ENCODE data around the gene CNTNAP2.

CNTNAP2 gene

DNA sequence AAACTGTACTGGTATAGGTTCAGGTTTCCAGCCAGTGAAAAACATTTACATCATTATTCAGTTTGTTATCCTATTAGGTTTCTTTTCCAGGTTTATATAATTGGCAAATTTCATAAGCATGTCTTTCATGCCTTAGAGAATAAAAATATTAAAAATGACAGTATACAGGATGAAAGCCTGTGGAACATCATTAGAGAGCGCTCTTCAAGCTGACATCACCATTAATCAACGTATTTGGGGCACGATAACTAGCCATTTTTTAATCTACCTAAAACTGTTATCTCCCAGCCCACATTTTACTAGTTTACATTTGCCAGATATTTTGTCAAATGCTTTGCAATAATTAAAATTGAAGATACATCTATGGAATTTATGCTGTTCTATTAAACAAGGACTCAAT is 714.1 kb downstream of the CNTNAP2 start (continued):
- no peak for TF ChIP-seq ZNF184 (tag by site-specific recombination; IDR thresholded peaks at IDR 0.05)
- TF ChIP-seq ZNF341 (tag by site-specific recombination; IDR thresholded peaks at IDR 0.05; ENCODE audit: low read depth): no peak
- TF ChIP-seq, protein P1, sequence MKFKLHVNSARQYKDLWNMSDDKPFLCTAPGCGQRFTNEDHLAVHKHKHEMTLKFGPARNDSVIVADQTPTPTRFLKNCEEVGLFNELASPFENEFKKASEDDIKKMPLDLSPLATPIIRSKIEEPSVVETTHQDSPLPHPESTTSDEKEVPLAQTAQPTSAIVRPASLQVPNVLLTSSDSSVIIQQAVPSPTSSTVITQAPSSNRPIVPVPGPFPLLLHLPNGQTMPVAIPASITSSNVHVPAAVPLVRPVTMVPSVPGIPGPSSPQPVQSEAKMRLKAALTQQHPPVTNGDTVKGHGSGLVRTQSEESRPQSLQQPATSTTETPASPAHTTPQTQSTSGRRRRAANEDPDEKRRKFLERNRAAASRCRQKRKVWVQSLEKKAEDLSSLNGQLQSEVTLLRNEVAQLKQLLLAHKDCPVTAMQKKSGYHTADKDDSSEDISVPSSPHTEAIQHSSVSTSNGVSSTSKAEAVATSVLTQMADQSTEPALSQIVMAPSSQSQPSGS (tag by site-specific recombination; IDR thresholded peaks at IDR 0.05; ENCODE audit: low read depth): no peak
- TF ChIP-seq TRIM28 (IDR thresholded peaks at IDR 0.05; ENCODE audit: borderline replicate concordance, low read length): no peak
- no peak for TF ChIP-seq ZNF544 (tag by site-specific recombination; IDR thresholded peaks at IDR 0.05)
- TF ChIP-seq, protein P2, sequence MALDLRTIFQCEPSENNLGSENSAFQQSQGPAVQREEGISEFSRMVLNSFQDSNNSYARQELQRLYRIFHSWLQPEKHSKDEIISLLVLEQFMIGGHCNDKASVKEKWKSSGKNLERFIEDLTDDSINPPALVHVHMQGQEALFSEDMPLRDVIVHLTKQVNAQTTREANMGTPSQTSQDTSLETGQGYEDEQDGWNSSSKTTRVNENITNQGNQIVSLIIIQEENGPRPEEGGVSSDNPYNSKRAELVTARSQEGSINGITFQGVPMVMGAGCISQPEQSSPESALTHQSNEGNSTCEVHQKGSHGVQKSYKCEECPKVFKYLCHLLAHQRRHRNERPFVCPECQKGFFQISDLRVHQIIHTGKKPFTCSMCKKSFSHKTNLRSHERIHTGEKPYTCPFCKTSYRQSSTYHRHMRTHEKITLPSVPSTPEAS (tag by site-specific recombination; IDR thresholded peaks at IDR 0.05): no peak
- TF ChIP-seq ZNF423 (tag by site-specific recombination; IDR thresholded peaks at IDR 0.05): no peak
- TF ChIP-seq, protein P3, sequence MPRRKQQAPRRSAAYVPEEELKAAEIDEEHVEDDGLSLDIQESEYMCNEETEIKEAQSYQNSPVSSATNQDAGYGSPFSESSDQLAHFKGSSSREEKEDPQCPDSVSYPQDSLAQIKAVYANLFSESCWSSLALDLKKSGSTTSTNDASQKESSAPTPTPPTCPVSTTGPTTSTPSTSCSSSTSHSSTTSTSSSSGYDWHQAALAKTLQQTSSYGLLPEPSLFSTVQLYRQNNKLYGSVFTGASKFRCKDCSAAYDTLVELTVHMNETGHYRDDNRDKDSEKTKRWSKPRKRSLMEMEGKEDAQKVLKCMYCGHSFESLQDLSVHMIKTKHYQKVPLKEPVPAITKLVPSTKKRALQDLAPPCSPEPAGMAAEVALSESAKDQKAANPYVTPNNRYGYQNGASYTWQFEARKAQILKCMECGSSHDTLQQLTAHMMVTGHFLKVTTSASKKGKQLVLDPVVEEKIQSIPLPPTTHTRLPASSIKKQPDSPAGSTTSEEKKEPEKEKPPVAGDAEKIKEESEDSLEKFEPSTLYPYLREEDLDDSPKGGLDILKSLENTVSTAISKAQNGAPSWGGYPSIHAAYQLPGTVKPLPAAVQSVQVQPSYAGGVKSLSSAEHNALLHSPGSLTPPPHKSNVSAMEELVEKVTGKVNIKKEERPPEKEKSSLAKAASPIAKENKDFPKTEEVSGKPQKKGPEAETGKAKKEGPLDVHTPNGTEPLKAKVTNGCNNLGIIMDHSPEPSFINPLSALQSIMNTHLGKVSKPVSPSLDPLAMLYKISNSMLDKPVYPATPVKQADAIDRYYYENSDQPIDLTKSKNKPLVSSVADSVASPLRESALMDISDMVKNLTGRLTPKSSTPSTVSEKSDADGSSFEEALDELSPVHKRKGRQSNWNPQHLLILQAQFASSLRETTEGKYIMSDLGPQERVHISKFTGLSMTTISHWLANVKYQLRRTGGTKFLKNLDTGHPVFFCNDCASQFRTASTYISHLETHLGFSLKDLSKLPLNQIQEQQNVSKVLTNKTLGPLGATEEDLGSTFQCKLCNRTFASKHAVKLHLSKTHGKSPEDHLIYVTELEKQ (tag by site-specific recombination; IDR thresholded peaks at IDR 0.05; ENCODE audit: borderline replicate concordance): no peak

DNA sequence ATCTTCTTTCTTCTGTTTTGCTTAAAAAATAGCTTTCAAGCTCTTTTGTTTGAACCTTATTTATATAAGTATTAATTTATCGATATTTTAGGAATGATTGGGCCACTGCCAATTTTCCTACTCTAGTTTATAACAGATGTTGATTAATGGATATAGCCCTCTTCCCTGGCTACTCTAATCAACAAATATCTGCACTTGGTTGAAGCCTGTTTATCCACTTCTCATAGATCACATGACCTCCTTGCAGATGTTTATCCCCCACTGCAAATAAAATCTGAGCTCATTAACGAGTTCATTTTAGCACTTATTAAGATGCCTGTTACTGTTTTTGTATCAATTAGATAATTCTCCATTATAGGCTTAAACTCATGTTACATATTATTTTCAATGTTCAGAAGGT is 715.3 kb downstream of the CNTNAP2 start:
- CTCF ChIA-PET: no interaction called here
- POLR2A ChIA-PET: interaction anchor here (0.7 kb wide), 1 partner anchor 9 kb away, joined by 6 read pairs; no protein-coding TSS in a partner anchor
- Histone ChIP-seq H3K4me3 (ENCODE audit: low read depth, low read length) (no peak overlapping the region), H3K9me3 (ENCODE audit: control insufficient read depth, insufficient read depth, low read depth, low read length) (no peaks in the 10 kb centered on the region), H3K27ac (ENCODE audit: extremely low read depth, low read depth, low read length) (no peak overlapping the region), H3K4me1 (ENCODE audit: control insufficient read depth, insufficient read depth, low read length) (no peaks in the 10 kb centered on the region), H3K36me3 (ENCODE audit: control insufficient read depth in 2 of 2, insufficient read depth in 1 of 2, low read length in 2 of 2) (no peaks in the 10 kb centered on the region)
- TF ChIP-seq HOXC10 (CRISPR knock-in tag; IDR thresholded peaks at IDR 0.05) (no peak), ZNF292 (tag by site-specific recombination; IDR thresholded peaks at IDR 0.05; ENCODE audit: borderline replicate concordance, low read depth) (no peak)

DNA sequence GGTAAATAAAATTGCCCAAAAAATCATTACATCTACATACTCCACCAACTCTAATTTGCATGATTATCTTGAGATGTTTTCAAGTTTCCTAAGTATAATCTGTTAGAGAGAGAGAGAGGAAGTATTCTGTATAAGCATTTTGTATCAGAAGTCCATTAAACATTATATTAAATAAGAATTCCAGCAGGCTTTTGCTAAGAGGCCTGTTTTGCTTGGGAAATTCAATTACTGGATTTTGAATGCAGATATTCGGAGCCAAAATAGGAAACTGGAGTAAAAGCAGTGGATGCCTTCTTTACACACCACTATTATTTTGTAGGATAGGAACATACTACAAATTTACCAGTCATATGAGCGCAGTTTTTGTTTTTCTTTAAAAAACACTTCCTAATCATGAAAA is 727.8 kb downstream of the CNTNAP2 start:
- H3K36me3 ChIP-seq (ENCODE audit: control insufficient read depth in 2 of 2, insufficient read depth in 1 of 2, low read length in 2 of 2): no peaks in the 10 kb centered on the region
- ChIA-PET CTCF (no interaction called here), POLR2A (no interaction called here)
- TF ChIP-seq ZNF660 (tag by site-specific recombination; IDR thresholded peaks at IDR 0.05) (no peak), HOXC10 (CRISPR knock-in tag; IDR thresholded peaks at IDR 0.05) (no peak), ZFP69B (tag by site-specific recombination; IDR thresholded peaks at IDR 0.05) (no peak), ZNF843 (tag by site-specific recombination; IDR thresholded peaks at IDR 0.05) (no peak)
- no peak overlapping the region for H3K27ac ChIP-seq (ENCODE audit: extremely low read depth, low read depth, low read length)
- no peaks in the 10 kb centered on the region for H3K9me3 ChIP-seq (ENCODE audit: control insufficient read depth, insufficient read depth, low read depth, low read length)
- H3K4me3 ChIP-seq (ENCODE audit: low read depth, low read length): no peak overlapping the region
- H3K4me1 ChIP-seq (ENCODE audit: control insufficient read depth, insufficient read depth, low read length): no peaks in the 10 kb centered on the region

DNA sequence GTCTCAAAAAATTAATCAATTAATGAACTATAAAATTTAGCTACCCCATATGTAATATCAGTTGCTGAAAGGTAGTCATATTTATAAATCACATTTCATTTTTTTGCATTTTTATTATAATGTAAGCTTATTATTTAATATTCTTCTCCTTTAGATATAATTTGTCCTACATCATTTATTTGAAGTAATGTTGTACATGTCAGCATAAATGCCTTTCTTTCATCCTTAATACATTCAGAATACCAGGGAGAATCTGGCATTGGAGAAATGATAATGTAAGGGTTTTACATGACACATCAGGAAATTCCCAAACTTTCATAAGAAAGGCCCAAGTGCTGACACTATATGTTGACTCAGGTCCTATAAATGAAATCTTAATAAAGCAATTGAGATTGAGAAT is 742.1 kb downstream of the CNTNAP2 start:
- TF ChIP-seq ZNF248 (tag by site-specific recombination; IDR thresholded peaks at IDR 0.05) (no peak), ZNF433 (tag by site-specific recombination; IDR thresholded peaks at IDR 0.05; ENCODE audit: low read depth) (no peak), ZNF155 (tag by site-specific recombination; IDR thresholded peaks at IDR 0.05) (no peak)
- Histone ChIP-seq H3K36me3 (ENCODE audit: control insufficient read depth in 2 of 2, insufficient read depth in 1 of 2, low read length in 2 of 2) (no peaks in the 10 kb centered on the region), H3K4me1 (ENCODE audit: control insufficient read depth, insufficient read depth, low read length) (no peaks in the 10 kb centered on the region), H3K27ac (ENCODE audit: extremely low read depth, low read depth, low read length) (no peak overlapping the region), H3K9me3 (ENCODE audit: control insufficient read depth, insufficient read depth, low read depth, low read length) (no peaks in the 10 kb centered on the region), H3K4me3 (ENCODE audit: low read depth, low read length) (no peak overlapping the region)
- ChIA-PET CTCF (no interaction called here), POLR2A (no interaction called here)
